OCI-LY1 (cell line): ENCODE measurements around the gene SHF.

Experiments
- H2AFZ ChIP-seq: fragments of 200-600 bp; sonication (generic), shearing (Covaris generic); 2 replicates; pipeline ENCODE4 v1.6.0; 2014; ENCODE audit warnings: antibody characterized with exemption, mild to moderate bottlenecking, low read length
- H3F3A ChIP-seq: fragments of 200-600 bp; sonication (generic), shearing (Covaris generic); 2 replicates; pipeline ENCODE4 v1.6.0; 2014; ENCODE audit warnings: mild to moderate bottlenecking, antibody characterized with exemption, low read length, moderate library complexity; ENCODE audit not compliant: insufficient read depth
- H3K27ac ChIP-seq: fragments of 200-600 bp; sonication (generic); 2 replicates; pipeline ENCODE4 v1.5.1; 2014; ENCODE audit warnings: low read length, mixed run types, mild to moderate bottlenecking, low read depth; ENCODE audit not compliant: poor library complexity, severe bottlenecking
- H3K27me3 ChIP-seq: fragments of 200-600 bp; sonication (generic); 2 replicates; pipeline ENCODE4 v1.6.0; 2014; ENCODE audit warnings: antibody characterized with exemption, mild to moderate bottlenecking, low read length, moderate library complexity; ENCODE audit not compliant: insufficient read depth
- H3K36me3 ChIP-seq: fragments of 200-600 bp; sonication (generic); 2 replicates; pipeline ENCODE4 v1.6.1; 2014; ENCODE audit warnings: mild to moderate bottlenecking, antibody characterized with exemption, low read length, moderate library complexity, mixed read lengths; ENCODE audit not compliant: insufficient read depth
- H3K4me1 ChIP-seq: fragments of 200-600 bp; sonication (generic); 2 replicates; pipeline ENCODE4 v1.5.1; 2014; ENCODE audit warnings: mild to moderate bottlenecking, low read length, moderate library complexity; ENCODE audit not compliant: insufficient read depth, severe bottlenecking
- H3K4me2 ChIP-seq: fragments of 200-600 bp; sonication (generic), shearing (Covaris generic); 2 replicates; pipeline ENCODE4 v1.6.1; 2014; ENCODE audit warnings: low read length
- H3K4me3 ChIP-seq: fragments of 200-600 bp; sonication (generic); 2 replicates; pipeline ENCODE4 v1.5.1; 2014; ENCODE audit warnings: low read length, low read depth, mild to moderate bottlenecking, mixed read lengths; ENCODE audit not compliant: poor library complexity, severe bottlenecking
- H3K79me2 ChIP-seq: fragments of 200-600 bp; shearing (Covaris generic); 2 replicates; pipeline ENCODE4 v1.6.1; 2016; ENCODE audit warnings: mixed run types, low read length, mixed read lengths; ENCODE audit not compliant: insufficient read depth
- H3K9ac ChIP-seq: fragments of 200-600 bp; sonication (generic), shearing (Covaris generic); 2 replicates; pipeline ENCODE4 v1.6.1; 2014; ENCODE audit warnings: mild to moderate bottlenecking, low read length, mixed read lengths
- H3K9me2 ChIP-seq: fragments of 200-600 bp; sonication (generic), shearing (Covaris generic); 2 replicates; pipeline ENCODE4 v1.6.1; 2014; ENCODE audit warnings: low read depth, mild to moderate bottlenecking, low read length, mixed read lengths
- H3K9me3 ChIP-seq: fragments of 200-600 bp; shearing (Covaris generic); 2 replicates; pipeline ENCODE4 v1.6.1; 2014; ENCODE audit warnings: low read length, mixed read lengths
- H4K20me1 ChIP-seq: fragments of 200-600 bp; sonication (generic), shearing (Covaris generic); 2 replicates; pipeline ENCODE4 v1.6.0; 2016; ENCODE audit warnings: mild to moderate bottlenecking, low read length; ENCODE audit not compliant: insufficient read depth
- EZH2 ChIP-seq: fragments of 200-600 bp; sonication (generic), shearing (Covaris generic); IDR thresholded peaks from 2 replicates; pipeline ENCODE4 v1.8.0; 2017; ENCODE audit warnings: borderline replicate concordance, mixed run types, mild to moderate bottlenecking, antibody characterized with exemption, low read length, moderate library complexity, mixed read lengths
- TF ChIP-seq, protein P1 (sequence below): fragments of 200-600 bp; sonication (generic), shearing (Covaris generic); IDR thresholded peaks from 2 replicates; pipeline ENCODE4 v1.5.1; 2017; ENCODE audit warnings: mild to moderate bottlenecking, antibody characterized with exemption, low read length, moderate library complexity, mixed read lengths

SHF gene

DNA sequence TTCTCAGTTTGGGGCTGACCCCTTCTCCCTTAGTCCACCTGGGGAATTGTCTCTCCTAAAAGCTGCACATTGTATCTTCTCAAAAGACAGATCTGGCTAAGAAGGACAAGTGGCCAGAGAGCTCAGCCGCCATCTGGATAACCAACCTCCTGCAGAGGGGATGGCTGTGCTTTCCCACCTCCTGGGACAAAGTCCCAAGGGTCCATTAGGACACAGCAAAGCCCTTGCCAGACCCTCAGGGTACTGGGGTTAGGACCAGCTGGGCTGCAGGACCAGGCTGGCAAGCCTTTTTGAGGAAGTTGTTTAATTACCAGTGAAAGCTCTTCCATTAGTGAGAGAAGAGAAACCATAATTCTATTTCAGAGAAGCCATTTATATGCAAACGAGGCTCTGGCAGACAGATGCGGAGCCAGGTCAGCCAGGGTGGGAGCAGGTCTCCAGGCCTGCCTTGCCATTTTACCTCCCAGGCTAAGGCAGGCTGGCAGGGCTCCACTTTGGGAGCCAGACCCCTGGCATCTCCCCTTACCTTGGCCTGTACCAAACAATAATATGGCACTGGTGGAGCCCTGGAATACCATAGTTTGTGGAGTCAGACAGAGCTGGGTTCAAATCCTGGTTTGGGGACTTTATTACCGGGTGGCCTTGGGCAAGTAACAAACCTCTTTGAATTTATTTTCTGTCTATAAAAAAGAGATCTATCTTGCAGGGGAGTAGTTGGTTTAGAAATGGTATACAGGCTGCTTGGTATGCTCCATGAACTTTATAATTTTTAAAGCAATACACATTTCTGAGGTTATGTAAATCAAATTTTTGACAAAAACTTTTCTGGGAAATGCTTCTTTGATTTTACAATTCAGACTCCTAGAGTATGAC is 17.9 kb downstream of the SHF start:
- H2AFZ ChIP-seq: no peak overlapping the region
- H3K9me2 ChIP-seq: no peaks in the 10 kb centered on the region
- H3K27ac ChIP-seq: no peak overlapping the region
- H3K36me3 ChIP-seq: no peaks in the 10 kb centered on the region
- no peaks in the 10 kb centered on the region for H4K20me1 ChIP-seq
- TF ChIP-seq, protein P1, sequence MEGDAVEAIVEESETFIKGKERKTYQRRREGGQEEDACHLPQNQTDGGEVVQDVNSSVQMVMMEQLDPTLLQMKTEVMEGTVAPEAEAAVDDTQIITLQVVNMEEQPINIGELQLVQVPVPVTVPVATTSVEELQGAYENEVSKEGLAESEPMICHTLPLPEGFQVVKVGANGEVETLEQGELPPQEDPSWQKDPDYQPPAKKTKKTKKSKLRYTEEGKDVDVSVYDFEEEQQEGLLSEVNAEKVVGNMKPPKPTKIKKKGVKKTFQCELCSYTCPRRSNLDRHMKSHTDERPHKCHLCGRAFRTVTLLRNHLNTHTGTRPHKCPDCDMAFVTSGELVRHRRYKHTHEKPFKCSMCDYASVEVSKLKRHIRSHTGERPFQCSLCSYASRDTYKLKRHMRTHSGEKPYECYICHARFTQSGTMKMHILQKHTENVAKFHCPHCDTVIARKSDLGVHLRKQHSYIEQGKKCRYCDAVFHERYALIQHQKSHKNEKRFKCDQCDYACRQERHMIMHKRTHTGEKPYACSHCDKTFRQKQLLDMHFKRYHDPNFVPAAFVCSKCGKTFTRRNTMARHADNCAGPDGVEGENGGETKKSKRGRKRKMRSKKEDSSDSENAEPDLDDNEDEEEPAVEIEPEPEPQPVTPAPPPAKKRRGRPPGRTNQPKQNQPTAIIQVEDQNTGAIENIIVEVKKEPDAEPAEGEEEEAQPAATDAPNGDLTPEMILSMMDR: no peak
- TF ChIP-seq EZH2: no peak
- no peak overlapping the region for H3K4me3 ChIP-seq
- H3F3A ChIP-seq: no peaks in the 10 kb centered on the region
- no peak overlapping the region for H3K9ac ChIP-seq
- no peaks in the 10 kb centered on the region for H3K79me2 ChIP-seq
- no peak overlapping the region for H3K4me2 ChIP-seq
- peaks cover 5% of the 10 kb centered on the region for H3K4me1 ChIP-seq
- H3K9me3 ChIP-seq: no peaks in the 10 kb centered on the region
- H3K27me3 ChIP-seq: 0 out of 2 replicates have a peak, but pooled peaks cover 4% of the 10 kb centered on the region

DNA sequence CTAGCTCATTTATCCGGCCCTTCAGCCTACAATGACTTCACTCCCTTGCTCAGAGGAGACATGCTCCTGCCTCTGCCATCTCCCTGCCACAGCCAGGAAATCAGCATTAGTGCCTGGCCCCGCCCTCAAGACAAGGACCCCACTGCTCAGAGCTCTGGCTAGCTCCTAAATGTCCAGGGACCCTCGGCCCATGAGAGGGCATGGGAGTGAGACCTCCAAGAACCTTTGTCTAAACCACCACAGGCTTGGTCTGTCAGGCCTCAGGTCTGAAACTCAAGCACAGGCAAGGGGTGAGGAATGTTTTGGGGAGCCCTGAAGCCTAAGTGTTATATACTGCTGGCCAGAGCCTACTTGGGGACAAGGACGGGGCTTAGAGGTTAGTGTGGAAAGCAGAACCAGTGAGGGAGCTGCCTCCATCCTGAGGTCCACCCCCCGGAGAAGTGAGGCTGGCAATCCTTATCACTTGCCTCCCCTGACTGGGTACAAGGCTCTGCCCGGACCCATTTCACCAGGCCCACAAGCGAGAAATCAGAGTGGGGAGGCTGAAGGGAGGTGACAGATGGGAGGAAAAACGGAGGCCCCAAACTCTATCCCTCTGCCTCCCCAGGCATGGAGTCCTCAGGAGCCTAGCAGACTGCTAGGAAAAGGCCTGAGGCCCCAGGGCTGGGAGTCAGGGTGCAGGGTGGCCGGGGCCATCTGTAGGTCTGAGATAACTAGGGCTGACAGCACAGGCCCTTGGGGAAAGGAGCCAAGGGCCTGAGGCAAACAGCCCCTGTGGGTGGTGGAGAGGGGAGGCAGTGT is 18.8 kb downstream of the SHF start:
- Histone ChIP-seq H3K36me3 (no peaks in the 10 kb centered on the region), H3K27me3 (0 out of 2 replicates have a peak, but pooled peaks cover 4% of the 10 kb centered on the region), H3K4me1 (peaks cover 5% of the 10 kb centered on the region), H3K4me3 (no peak overlapping the region), H3K79me2 (no peaks in the 10 kb centered on the region), H3K9me2 (no peaks in the 10 kb centered on the region), H2AFZ (no peak overlapping the region), H3K9ac (no peak overlapping the region), H4K20me1 (no peaks in the 10 kb centered on the region), H3K27ac (no peak overlapping the region), H3F3A (no peaks in the 10 kb centered on the region), H3K4me2 (no peak overlapping the region), H3K9me3 (no peaks in the 10 kb centered on the region)
- TF ChIP-seq, protein P1: no peak
- TF ChIP-seq EZH2: no peak

DNA sequence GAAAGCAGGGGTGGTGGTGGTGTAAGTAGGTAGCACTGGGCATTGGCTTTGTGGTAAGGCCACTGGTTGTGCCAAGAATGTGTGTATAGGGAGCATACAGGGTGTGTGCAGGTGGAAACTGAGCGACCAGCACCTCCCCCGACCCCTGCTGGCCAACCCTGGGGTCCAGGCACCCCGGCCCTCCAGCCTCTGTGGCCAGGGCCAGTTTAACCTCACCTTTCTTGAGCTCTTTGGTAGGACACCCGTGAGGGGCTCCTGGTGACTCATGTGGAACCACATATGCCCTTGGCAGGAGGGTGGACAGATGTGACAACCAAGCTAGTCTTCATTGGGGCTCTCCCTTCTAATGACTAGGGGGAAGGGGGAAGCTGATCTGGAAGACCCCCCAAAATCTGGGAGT is 19.5 kb downstream of the SHF start:
- 0 out of 2 replicates have a peak, but pooled peaks cover 1% of the 10 kb centered on the region for H3K27me3 ChIP-seq
- H3K79me2 ChIP-seq: no peaks in the 10 kb centered on the region
- H3K4me3 ChIP-seq: no peak overlapping the region
- no peaks in the 10 kb centered on the region for H3K9me2 ChIP-seq
- H3K36me3 ChIP-seq: no peaks in the 10 kb centered on the region
- H3K27ac ChIP-seq: no peak overlapping the region
- TF ChIP-seq, protein P1: no peak
- no peak for TF ChIP-seq EZH2
- H3K9ac ChIP-seq: no peak overlapping the region
- no peaks in the 10 kb centered on the region for H3K9me3 ChIP-seq
- H3K4me2 ChIP-seq: no peak overlapping the region
- H3K4me1 ChIP-seq: peaks cover 5% of the 10 kb centered on the region
- no peaks in the 10 kb centered on the region for H4K20me1 ChIP-seq
- H2AFZ ChIP-seq: no peak overlapping the region
- H3F3A ChIP-seq: no peaks in the 10 kb centered on the region
